IPS-20b (cell line): ENCODE results near the gene PRELID3B.

Experiments used
- H3K27ac ChIP-seq: one replicate; pipeline ENCODE4 v1.5.1; 2013; ENCODE audit warnings: low read length
- H3K27me3 ChIP-seq: 2 replicates; pipeline ENCODE4 v1.6.1; 2013; ENCODE audit warnings: mild to moderate bottlenecking, low read length, inconsistent platforms; ENCODE audit not compliant: insufficient read depth
- H3K36me3 ChIP-seq: 2 replicates; pipeline ENCODE4 v1.6.1; 2013; ENCODE audit warnings: low read depth, mild to moderate bottlenecking, inconsistent platforms, low read length, moderate library complexity; ENCODE audit not compliant: insufficient read depth
- H3K4me1 ChIP-seq: 2 replicates; pipeline ENCODE4 v1.6.1; 2013; ENCODE audit warnings: mild to moderate bottlenecking, control low read depth, inconsistent platforms, low read length, moderate library complexity; ENCODE audit not compliant: insufficient read depth
- H3K4me3 ChIP-seq: 2 replicates; pipeline ENCODE4 v1.5.1; 2013; ENCODE audit warnings: mild to moderate bottlenecking, low read length, inconsistent platforms
- H3K9ac ChIP-seq: 2 replicates; pipeline ENCODE4 v1.6.1; 2013; ENCODE audit warnings: low read depth, mild to moderate bottlenecking, inconsistent platforms, low read length, moderate library complexity
- H3K9me3 ChIP-seq: 2 replicates; pipeline ENCODE4 v1.6.1; 2013; ENCODE audit warnings: mild to moderate bottlenecking, low read depth, low read length, inconsistent platforms; ENCODE audit not compliant: insufficient read depth

PRELID3B gene

GRCh38 chr20:59033616-59034165, 8.9 kb downstream of the PRELID3B start:
- Histone ChIP-seq H3K27me3 (peaks cover 33% of the 10 kb centered on the region), H3K9me3 (no peaks in the 10 kb centered on the region), H3K9ac (no peak overlapping the region), H3K4me1 (peaks cover 7% of the 10 kb centered on the region; the same call in 1 of the 2 replicates), H3K4me3 (no peak overlapping the region), H3K36me3 (peaks cover 68% of the 10 kb centered on the region), H3K27ac (no peak overlapping the region)

GRCh38 chr20:59033093-59033492, 9.5 kb downstream of the PRELID3B start:
- no peak overlapping the region for H3K27ac ChIP-seq
- H3K4me3 ChIP-seq = peak overlapping the region; percentile 68
- no peak overlapping the region; the same call in 1 of the 2 replicates for H3K9ac ChIP-seq
- peaks cover 39% of the 10 kb centered on the region for H3K27me3 ChIP-seq
- H3K4me1 ChIP-seq = peaks cover 7% of the 10 kb centered on the region; the same call in 1 of the 2 replicates
- peaks cover 70% of the 10 kb centered on the region for H3K36me3 ChIP-seq
- H3K9me3 ChIP-seq = no peaks in the 10 kb centered on the region

GRCh38 chr20:59032713-59033059, 9.9 kb downstream of the PRELID3B start:
- H3K36me3 ChIP-seq = peaks cover 70% of the 10 kb centered on the region
- H3K4me3 ChIP-seq = peak overlapping the region; percentile 68
- H3K9me3 ChIP-seq = no peaks in the 10 kb centered on the region
- peak overlapping the region; percentile 79; the same call in 1 of the 2 replicates for H3K9ac ChIP-seq
- peaks cover 7% of the 10 kb centered on the region; the same call in 1 of the 2 replicates for H3K4me1 ChIP-seq
- H3K27me3 ChIP-seq = peaks cover 43% of the 10 kb centered on the region
- no peak overlapping the region for H3K27ac ChIP-seq

GRCh38 chr20:59032023-59032712, 10.4 kb downstream of the PRELID3B start, which contains the start of gene ATP5F1E:
TSS of gene ATP5F1E (minus strand) at chr20:59032335. CDS start at chr20:59032251, 84 bp downstream.
- Histone ChIP-seq H3K27me3 (peaks cover 48% of the 10 kb centered on the region), H3K27ac (peak within 1 kb of the TSS; percentile 66), H3K9ac (peak within 1 kb of the TSS; percentile 92), H3K4me1 (peaks cover 7% of the 10 kb centered on the region; the same call in 1 of the 2 replicates), H3K36me3 (peaks cover 70% of the 10 kb centered on the region), H3K4me3 (peak within 1 kb of the TSS; percentile 83), H3K9me3 (no peaks in the 10 kb centered on the region)

- peaks cover 7% of the 10 kb centered on the region; the same call in 1 of the 2 replicates for H3K4me1 ChIP-seq
- H3K36me3 ChIP-seq = peaks cover 70% of the 10 kb centered on the region
- peak overlapping the region; percentile 66 for H3K27ac ChIP-seq
- peak overlapping the region; percentile 83 for H3K4me3 ChIP-seq
- H3K9me3 ChIP-seq = no peaks in the 10 kb centered on the region
- peaks cover 54% of the 10 kb centered on the region for H3K27me3 ChIP-seq
- peak overlapping the region; percentile 92 for H3K9ac ChIP-seq
Measured at GRCh38 chr20:59031564-59032022, 11.0 kb downstream of the PRELID3B start.

GRCh38 chr20:59030911-59031563, 11.5 kb downstream of the PRELID3B start:
- no peak overlapping the region for H3K27ac ChIP-seq
- peaks cover 59% of the 10 kb centered on the region for H3K27me3 ChIP-seq
- peaks cover 7% of the 10 kb centered on the region; the same call in 1 of the 2 replicates for H3K4me1 ChIP-seq
- peak overlapping the region; percentile 83 for H3K4me3 ChIP-seq
- H3K36me3 ChIP-seq = peaks cover 70% of the 10 kb centered on the region
- H3K9me3 ChIP-seq = no peaks in the 10 kb centered on the region
- peak overlapping the region; percentile 92; the same call in 1 of the 2 replicates for H3K9ac ChIP-seq

- Histone ChIP-seq H3K27me3 (peaks cover 65% of the 10 kb centered on the region), H3K4me3 (no peak overlapping the region), H3K9me3 (no peaks in the 10 kb centered on the region), H3K9ac (no peak overlapping the region), H3K4me1 (peaks cover 18% of the 10 kb centered on the region), H3K36me3 (peaks cover 71% of the 10 kb centered on the region), H3K27ac (no peak overlapping the region)
Measured at GRCh38 chr20:59028812-59029211, 13.8 kb downstream of the PRELID3B start.

- Histone ChIP-seq H3K9me3 (no peaks in the 10 kb centered on the region), H3K27me3 (peaks cover 65% of the 10 kb centered on the region), H3K9ac (no peak overlapping the region), H3K4me1 (peaks cover 18% of the 10 kb centered on the region), H3K4me3 (no peak overlapping the region), H3K27ac (no peak overlapping the region), H3K36me3 (peaks cover 75% of the 10 kb centered on the region)
Measured at GRCh38 chr20:59027741-59028320, 14.8 kb downstream of the PRELID3B start.

GRCh38 chr20:59026904-59027740, 15.5 kb downstream of the PRELID3B start:
- Histone ChIP-seq H3K27me3 (peaks cover 65% of the 10 kb centered on the region), H3K36me3 (peaks cover 80% of the 10 kb centered on the region), H3K4me3 (no peak overlapping the region), H3K9me3 (no peaks in the 10 kb centered on the region), H3K27ac (no peak overlapping the region), H3K9ac (no peak overlapping the region), H3K4me1 (peaks cover 18% of the 10 kb centered on the region)

- H3K36me3 ChIP-seq = peaks cover 80% of the 10 kb centered on the region
- no peak overlapping the region for H3K4me3 ChIP-seq
- H3K4me1 ChIP-seq = peaks cover 11% of the 10 kb centered on the region
- no peaks in the 10 kb centered on the region for H3K9me3 ChIP-seq
- H3K9ac ChIP-seq = no peak overlapping the region; the same call in 1 of the 2 replicates
- H3K27me3 ChIP-seq = peaks cover 50% of the 10 kb centered on the region
- H3K27ac ChIP-seq = no peak overlapping the region
Measured at GRCh38 chr20:59025511-59025910, 17.1 kb downstream of the PRELID3B start.

- H3K4me1 ChIP-seq = peaks cover 11% of the 10 kb centered on the region
- H3K36me3 ChIP-seq = peaks cover 75% of the 10 kb centered on the region
- H3K9me3 ChIP-seq = no peaks in the 10 kb centered on the region
- peaks cover 46% of the 10 kb centered on the region for H3K27me3 ChIP-seq
- no peak overlapping the region for H3K4me3 ChIP-seq
- H3K27ac ChIP-seq = no peak overlapping the region
- no peak overlapping the region; the same call in 1 of the 2 replicates for H3K9ac ChIP-seq
Measured at GRCh38 chr20:59025086-59025485, 17.5 kb downstream of the PRELID3B start.
